Measurements from ENCODE around the gene CBX4.

DNA sequence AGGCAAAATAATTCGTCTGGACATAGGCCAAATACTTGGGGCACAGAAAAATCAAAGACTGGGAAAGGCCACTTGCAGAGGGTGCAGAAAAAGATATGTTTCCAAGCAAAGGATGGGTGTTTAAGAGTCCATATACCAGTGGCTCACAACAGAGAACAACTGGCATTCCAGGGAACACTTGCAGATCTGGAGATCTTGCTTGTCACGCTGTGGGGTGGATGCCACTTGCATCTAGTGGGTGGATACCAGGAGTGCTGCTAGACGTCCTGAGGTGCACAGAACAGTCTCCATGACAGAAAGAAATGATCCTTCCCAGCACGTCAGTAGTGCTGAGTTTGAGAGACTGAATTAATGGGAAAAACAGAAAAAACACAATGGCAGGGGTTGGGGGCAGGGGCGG is 50.8 kb downstream of the CBX4 start:
- TF ChIP-seq POLR2A (IDR thresholded peaks at IDR 0.05; ENCODE audit: low read depth, low read length) (no peak), TAF1 (IDR thresholded peaks at IDR 0.05; ENCODE audit: low read depth, low read length) (no peak), POU2F2 (IDR thresholded peaks at IDR 0.05; ENCODE audit: low read depth, low read length) (no peak)

All from GM12891 (cell line).